Endothelial cell of umbilical vein (primary cell): ENCODE measurements around the gene MS4A8.

Experiments used
- JUN ChIP-seq: IDR thresholded peaks from 2 replicates; pipeline ENCODE4 v1.6.1; 2011; ENCODE audit warnings: borderline replicate concordance, low read depth; ENCODE audit not compliant: insufficient read length, insufficient read depth
- POLR2A ChIP-seq: IDR thresholded peaks from 2 replicates; pipeline ENCODE4 v1.6.1; 2012; ENCODE audit warnings: low read depth, mild to moderate bottlenecking, control low read depth, low read length
- TF ChIP-seq, protein P1 (sequence below): IDR thresholded peaks from 2 replicates; pipeline ENCODE4 v1.6.1; 2011; ENCODE audit not compliant: insufficient read depth, insufficient read length
- TF ChIP-seq, protein P2 (sequence below), 2 donors: IDR thresholded peaks; 1 replicate in 1 of 2; 2 replicates in 1 of 2; pipeline ENCODE4 v1.5.1; 2011; ENCODE audit warnings: low read length in 2 of 2, mild to moderate bottlenecking in 2 of 2, moderate library complexity in 2 of 2, control low read depth in 1 of 2, inconsistent platforms in 1 of 2, low read depth in 1 of 2; ENCODE audit not compliant: insufficient read depth in 1 of 2; ENCODE audit errors: extremely low read depth in 1 of 2

DNA sequence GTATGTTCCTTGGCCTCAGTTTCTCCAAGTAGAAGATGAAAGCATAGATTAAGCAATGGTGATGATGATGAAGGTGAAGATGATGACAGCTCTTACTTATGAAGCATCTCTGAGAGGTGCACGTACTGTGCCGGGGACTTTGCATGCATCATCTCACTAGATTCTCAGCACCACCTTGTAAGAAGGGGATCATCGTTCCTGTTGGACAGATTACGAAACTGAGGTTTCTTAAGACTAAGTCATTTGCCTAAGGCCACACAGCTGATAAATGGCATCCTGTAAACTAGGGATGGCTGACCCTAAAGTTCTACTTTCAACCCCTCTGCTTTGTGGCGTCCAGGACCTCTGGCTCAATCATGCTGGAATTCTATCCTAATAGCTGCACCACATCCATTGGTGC is 65.9 kb downstream of the MS4A8 start:
- TF ChIP-seq, protein P1, sequence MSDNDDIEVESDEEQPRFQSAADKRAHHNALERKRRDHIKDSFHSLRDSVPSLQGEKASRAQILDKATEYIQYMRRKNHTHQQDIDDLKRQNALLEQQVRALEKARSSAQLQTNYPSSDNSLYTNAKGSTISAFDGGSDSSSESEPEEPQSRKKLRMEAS: no peak
- TF ChIP-seq, protein P2, sequence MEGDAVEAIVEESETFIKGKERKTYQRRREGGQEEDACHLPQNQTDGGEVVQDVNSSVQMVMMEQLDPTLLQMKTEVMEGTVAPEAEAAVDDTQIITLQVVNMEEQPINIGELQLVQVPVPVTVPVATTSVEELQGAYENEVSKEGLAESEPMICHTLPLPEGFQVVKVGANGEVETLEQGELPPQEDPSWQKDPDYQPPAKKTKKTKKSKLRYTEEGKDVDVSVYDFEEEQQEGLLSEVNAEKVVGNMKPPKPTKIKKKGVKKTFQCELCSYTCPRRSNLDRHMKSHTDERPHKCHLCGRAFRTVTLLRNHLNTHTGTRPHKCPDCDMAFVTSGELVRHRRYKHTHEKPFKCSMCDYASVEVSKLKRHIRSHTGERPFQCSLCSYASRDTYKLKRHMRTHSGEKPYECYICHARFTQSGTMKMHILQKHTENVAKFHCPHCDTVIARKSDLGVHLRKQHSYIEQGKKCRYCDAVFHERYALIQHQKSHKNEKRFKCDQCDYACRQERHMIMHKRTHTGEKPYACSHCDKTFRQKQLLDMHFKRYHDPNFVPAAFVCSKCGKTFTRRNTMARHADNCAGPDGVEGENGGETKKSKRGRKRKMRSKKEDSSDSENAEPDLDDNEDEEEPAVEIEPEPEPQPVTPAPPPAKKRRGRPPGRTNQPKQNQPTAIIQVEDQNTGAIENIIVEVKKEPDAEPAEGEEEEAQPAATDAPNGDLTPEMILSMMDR (IDR thresholded peaks at IDR 0.05; ENCODE audit: extremely low read depth in 1 of 2, insufficient read depth in 1 of 2, low read depth in 1 of 2, low read length in 2 of 2): no peak
- no peak for TF ChIP-seq JUN
- no peak for TF ChIP-seq POLR2A
